Hepatocyte (in vitro differentiated cells): Measurements from ENCODE around the gene PLEKHA8.

ENCODE experiments used
- EZH2 ChIP-seq: fragments of 200-600 bp; sonication (generic); IDR thresholded peaks from 2 replicates; pipeline ENCODE4 v1.6.1; 2016; ENCODE audit warnings: antibody characterized with exemption, mild to moderate bottlenecking, borderline replicate concordance
- EZH2phosphoT487 ChIP-seq: fragments of 200-600 bp; sonication (generic); IDR thresholded peaks from one replicate; pipeline ENCODE4 v1.6.1; 2018; ENCODE audit warnings: antibody characterized with exemption, mild to moderate bottlenecking, low read depth, moderate library complexity; ENCODE audit not compliant: unreplicated experiment, severe bottlenecking
- TF ChIP-seq, protein P1 (sequence below): fragments of 200-600 bp; sonication (generic); IDR thresholded peaks from 2 replicates; pipeline ENCODE4 v1.5.1; 2016; ENCODE audit warnings: antibody characterized with exemption, mild to moderate bottlenecking; ENCODE audit not compliant: poor library complexity

DNA sequence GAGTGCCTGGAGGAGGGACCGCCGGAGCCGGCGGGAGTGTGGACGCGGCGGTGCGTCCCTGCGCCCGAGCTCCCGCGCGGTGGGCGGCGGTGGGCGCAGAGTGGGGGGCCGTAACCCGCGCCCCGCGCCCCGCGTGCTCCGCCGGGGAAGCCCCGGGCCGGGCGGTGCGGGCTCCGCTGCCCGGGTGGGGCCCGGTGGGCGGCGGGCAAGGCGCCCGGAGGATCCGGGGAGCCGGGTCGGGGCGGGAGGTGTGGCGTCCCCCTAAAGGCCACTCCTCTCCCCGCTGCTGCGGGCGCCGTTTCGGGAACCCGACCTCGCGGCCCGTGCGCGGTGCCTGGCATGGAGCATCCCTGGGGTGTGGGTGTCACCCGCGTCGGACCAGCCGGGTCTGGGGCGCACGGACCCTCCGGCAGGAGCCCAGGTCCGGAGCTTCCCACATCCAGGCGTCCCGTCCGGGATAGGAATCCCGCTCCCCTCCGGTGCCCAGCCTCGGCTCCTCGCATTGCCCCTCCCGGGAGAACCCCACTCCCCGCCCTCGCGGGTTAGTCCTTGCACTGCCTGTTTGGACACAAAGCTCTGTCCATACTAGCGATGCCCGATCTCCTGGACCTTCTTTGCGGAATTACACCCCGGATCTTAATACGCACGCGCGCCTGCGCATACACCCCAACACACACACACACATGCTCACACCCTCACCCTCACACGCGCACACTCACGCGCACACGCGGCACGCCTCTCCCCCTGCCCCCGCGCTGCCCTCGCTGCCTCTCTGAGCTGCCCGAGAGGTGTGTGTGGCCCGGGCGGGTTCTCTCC lies 107.3 kb downstream of the PLEKHA8 start:
- TF ChIP-seq, protein P1, sequence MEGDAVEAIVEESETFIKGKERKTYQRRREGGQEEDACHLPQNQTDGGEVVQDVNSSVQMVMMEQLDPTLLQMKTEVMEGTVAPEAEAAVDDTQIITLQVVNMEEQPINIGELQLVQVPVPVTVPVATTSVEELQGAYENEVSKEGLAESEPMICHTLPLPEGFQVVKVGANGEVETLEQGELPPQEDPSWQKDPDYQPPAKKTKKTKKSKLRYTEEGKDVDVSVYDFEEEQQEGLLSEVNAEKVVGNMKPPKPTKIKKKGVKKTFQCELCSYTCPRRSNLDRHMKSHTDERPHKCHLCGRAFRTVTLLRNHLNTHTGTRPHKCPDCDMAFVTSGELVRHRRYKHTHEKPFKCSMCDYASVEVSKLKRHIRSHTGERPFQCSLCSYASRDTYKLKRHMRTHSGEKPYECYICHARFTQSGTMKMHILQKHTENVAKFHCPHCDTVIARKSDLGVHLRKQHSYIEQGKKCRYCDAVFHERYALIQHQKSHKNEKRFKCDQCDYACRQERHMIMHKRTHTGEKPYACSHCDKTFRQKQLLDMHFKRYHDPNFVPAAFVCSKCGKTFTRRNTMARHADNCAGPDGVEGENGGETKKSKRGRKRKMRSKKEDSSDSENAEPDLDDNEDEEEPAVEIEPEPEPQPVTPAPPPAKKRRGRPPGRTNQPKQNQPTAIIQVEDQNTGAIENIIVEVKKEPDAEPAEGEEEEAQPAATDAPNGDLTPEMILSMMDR, result no peak
- no peak for TF ChIP-seq EZH2
- TF ChIP-seq EZH2phosphoT487, result no peak
